Suprapubic skin (tissue), 3 donors: ENCODE results near the gene IFIH1.

Experiments
- EP300 ChIP-seq: sonication (generic); formaldehyde crosslinking; IDR thresholded peaks from one replicate; pipeline ENCODE4 v1.6.1; 2017; ENCODE audit warnings: antibody characterized with exemption
- TF ChIP-seq, protein P1 (sequence below), 2 donors: fragments of 200-600 bp in 1 of 2; fragments of 450-650 bp in 1 of 2; sonication (generic) in 1 of 2; IDR thresholded peaks; one replicate each; pipeline ENCODE4 v1.5.1; 2016 to 2019; ENCODE audit warnings: antibody characterized with exemption in 2 of 2, mild to moderate bottlenecking in 1 of 2, moderate library complexity in 1 of 2

DNA sequence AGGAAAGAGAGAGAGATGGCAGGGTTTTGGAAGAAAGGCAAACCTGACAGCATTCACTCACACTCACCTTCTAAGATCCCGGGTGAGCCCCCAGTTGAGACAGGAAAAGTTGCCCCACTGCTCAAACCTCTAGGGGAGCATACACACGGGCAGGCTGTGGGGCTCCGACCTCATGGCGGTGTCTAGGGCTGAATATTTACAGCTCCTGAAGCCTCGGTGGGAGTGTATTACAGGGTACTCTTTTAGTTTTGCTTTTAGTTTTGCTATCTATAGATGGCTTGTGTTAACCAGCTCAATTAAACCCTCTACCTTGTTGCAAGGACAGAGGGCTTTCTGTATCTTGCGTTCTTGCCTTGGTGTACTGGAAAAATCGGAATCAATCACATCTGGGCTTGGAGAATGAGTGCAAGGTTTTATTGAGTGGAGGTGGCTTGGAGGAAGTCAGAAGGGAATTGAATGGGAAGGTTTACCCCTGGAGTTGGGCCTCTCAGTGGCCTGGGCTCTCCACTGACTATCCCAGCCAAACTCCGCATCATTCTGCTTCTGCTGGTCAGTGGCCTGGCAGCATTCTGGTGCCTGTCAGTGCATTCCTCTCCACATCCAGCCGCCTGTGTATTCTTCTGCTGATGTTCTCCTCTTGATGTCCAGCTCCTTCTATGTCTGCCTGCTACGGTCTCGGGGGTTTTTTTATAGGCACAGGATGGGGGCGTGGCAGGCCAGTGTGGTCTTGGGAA is 10.1 kb upstream of the IFIH1 start:
- no peak for TF ChIP-seq EP300
- TF ChIP-seq, protein P1, sequence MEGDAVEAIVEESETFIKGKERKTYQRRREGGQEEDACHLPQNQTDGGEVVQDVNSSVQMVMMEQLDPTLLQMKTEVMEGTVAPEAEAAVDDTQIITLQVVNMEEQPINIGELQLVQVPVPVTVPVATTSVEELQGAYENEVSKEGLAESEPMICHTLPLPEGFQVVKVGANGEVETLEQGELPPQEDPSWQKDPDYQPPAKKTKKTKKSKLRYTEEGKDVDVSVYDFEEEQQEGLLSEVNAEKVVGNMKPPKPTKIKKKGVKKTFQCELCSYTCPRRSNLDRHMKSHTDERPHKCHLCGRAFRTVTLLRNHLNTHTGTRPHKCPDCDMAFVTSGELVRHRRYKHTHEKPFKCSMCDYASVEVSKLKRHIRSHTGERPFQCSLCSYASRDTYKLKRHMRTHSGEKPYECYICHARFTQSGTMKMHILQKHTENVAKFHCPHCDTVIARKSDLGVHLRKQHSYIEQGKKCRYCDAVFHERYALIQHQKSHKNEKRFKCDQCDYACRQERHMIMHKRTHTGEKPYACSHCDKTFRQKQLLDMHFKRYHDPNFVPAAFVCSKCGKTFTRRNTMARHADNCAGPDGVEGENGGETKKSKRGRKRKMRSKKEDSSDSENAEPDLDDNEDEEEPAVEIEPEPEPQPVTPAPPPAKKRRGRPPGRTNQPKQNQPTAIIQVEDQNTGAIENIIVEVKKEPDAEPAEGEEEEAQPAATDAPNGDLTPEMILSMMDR (IDR thresholded peaks at IDR 0.05) = no peak
